Activated CD8-positive, alpha-beta memory T cell treated with anti-CD3 and anti-CD28 coated beads for 1 hour (primary cell): ENCODE results near the gene RAD18.

Experiments
- DNase-seq, 2 donors: peaks; one replicate each; pipeline ENCODE4 v3.0.0-alpha.2; 2020; ENCODE audit warnings: low read depth in 1 of 2; ENCODE audit errors: extremely low read depth in 1 of 2

RAD18 gene

GRCh38 chr3:8870134-8870533, 93.1 kb downstream of the RAD18 start:
- DNase-seq: no peak

DNA sequence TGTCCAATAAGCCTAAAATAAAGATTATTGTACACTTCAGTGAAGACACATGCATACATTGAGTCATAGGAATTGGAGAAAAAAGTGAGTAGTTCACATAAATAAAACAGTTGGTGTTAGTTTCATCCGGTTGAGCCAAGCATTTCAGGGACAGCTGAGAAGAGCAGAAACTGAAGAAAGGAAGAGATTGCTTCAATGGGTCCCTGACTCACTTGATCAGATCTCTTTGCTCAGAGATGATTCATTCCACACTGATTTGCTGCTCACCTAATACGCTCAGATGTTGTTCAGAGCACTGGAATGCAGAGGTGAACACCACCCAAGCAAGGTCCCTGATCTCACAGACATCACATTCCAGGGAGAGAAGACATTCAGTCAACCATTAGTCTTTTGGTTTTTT, 93.7 kb downstream of the RAD18 start:
- DNase-seq: no peak

DNA sequence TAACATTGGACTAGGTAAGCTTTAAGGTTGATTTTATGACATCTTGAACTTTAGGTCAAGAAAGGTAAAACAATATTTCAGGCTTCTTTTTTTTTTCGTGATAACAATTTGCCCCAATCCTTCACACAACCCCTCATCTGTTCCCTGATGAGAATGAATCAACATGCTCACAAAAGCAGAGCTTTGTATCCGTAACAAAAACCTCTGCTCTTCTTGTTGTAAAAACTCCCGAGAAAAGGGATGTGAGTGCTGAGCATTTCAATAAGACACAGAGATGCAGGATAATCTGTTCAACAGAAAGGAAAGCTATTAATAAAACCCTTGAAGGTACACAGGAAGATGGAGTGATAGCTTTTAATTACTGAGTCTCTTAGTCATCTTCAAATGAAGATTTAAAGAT, 94.3 kb downstream of the RAD18 start:
- no peak for DNase-seq

GRCh38 chr3:8867646-8868045, 95.6 kb downstream of the RAD18 start:
- DNase-seq: no peak

GRCh38 chr3:8865697-8866096, 97.6 kb downstream of the RAD18 start:
- DNase-seq: no peak

GRCh38 chr3:8864402-8865350, 98.6 kb downstream of the RAD18 start:
- no peak for DNase-seq

DNA sequence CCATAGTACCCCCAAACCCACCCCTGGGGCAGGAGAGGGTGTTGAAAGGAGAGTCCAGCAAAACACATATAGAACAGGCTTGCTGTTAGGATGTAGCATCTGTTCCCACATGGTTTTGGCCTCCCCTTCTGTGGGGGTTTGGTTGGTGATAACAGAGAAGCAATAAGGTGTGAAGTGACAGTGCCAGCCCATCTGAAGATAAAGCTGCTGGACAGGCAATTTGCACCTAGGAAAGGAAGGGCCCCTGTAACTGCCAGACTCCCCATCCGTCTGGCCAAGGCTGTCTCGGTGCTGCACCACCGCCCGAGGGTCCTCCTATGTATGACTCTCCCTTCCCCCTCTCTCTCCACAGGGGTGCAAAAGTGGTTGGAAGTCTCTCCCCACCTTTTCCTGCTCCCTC, 99.4 kb downstream of the RAD18 start:
- DNase-seq: no peak

DNA sequence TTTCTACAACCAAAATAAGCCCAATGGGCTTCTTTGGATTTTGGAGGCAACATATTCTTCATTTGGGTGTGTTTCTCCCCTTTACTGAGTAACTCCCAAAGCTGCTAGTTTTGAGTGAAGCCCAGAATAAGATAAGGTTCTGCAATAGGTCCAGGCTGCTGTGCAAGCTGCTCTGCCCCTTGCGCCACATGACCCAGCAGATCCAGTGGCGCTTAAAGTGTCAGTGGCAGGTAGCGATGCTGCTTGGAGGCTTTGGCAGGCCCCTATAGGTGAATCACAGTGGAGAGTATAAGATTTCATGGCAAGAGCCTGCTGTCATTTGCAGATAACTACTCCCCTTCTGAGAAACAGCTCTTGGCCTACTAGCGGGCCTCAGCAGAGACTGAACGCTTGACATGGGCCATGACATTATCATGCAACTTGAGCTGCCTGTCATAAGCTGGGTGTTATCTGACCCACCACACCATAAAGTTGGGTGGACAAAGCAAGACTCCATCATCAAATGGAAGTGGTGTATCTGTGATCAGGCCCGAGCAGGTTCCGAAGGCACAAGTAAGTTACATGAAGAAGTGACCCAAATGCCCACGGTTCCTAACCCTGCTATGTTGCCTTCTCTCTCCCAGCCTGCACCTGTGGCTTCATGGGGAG, 105.4 kb downstream of the RAD18 start:
- no peak for DNase-seq

- no peak for DNase-seq
Observed at GRCh38 chr3:8856721-8857120, 106.6 kb downstream of the RAD18 start.

GRCh38 chr3:8856071-8856470, 107.2 kb downstream of the RAD18 start:
- no peak for DNase-seq

DNA sequence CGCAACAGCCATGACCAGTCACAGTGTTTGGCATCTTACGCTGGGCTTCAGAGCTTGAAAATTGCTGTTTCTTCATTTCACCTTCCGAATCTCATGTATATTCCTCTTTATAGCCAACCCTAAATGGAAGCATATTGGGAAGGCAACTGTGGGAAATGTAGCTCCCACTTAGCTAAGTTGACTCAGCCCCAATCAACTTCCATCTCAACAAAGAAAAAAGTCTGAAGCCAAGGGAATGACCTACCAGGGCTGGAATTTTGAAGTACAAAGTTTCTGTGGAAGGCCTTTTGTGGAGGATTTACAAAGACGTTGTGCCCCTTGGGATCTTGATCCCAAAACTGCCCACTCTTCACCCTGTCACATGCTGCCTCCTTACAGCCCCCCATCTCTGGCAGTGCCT, 108.6 kb downstream of the RAD18 start:
- no peak for DNase-seq

DNA sequence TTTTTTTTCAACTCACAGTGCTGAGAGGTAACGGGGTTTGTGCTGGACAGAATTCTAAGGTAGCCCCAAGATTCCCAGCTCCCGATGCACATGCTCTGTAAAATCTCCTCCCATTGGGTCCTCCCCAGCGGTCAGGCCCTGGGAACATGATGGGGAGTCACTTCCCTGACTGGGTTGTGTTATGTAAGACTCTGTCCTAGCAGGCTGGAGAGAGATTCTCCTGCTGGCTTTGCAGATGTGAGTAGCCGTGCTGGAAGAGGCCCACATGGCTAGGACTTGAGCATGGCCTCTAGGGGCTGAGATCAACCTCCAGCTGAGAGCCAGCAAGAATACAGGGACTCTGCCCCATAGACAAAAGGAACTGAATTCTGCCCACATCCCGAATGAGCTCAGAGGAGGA, 110.2 kb downstream of the RAD18 start:
- DNase-seq: no peak

DNA sequence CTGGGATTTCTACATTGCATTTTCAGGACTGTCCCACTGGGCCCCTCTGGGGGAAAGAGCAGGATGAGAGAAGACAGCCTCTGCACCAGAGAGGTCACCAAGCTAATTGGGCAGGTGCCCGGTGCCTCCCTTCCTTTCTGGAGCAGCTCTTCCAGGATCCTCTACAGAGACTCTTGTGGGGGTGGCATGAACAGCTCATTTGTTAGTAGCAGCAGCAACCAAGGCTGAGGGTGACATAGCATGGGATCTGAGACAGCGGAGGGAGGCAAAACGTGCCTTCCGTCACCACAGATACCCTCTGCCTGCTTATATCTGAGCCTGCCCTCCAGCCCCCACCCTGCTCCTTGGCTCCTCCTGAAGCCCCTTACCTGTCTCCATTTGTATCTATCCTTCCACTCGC, 110.8 kb downstream of the RAD18 start:
- DNase-seq: no peak

DNA sequence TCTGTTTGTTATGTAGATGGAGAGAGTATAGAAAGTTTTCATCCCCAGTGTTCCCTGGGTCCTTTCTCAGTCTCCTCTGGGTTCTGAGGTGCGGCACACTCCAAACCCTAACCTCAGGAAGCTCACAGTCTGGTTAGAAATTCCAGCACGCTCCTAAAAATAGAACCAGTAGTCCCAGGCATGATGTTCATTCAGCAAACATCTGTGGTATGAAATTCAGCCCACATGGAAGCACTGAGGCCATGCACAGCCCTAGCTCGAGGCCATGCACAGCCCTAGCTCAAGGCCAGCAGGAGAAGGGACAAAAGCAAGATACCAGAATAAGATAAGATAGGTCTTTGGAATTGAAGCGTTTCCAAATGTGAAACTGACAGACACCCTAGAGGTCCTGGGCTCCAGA, 111.6 kb downstream of the RAD18 start:
- no peak for DNase-seq

DNA sequence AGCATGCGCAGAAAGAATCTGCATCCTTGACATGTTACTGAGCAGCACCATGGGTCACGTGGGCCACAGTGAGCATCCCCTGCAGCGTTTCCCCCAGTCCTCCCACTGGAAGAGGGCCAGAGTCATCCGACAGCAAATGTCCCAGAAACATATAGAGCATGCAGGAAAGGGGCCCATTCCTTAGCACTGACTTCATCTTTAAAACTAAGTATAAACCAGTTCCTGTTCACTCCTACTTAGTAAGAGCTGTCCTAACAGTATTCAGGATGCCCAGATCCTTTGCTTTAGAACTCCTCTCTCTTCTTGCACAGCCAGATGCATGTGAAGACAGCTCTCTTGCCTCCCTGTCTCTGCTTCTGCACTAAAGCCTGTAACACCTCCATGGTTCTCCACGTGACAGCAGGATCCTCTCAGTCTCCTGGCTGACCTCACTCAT, 114.6 kb downstream of the RAD18 start:
- no peak for DNase-seq

DNA sequence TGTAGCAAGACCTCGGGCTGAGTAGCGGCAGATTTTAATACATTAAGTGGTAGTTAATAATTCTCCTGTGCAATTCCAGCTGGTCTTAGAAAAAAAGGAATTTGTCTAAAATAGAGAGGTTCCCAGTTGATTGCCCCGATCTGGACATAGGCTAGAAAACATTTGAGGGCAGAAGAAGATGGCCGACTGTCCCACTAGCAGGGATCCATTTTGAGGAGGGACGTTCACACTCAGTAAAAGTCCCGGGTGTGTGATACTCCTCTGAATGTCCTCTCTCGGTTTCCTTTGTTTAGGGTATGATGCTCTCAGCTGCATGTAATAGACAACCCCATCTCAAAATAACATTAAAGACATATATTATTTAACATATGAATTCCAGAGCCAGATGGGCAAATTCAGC, 116.0 kb downstream of the RAD18 start:
- no peak for DNase-seq

DNA sequence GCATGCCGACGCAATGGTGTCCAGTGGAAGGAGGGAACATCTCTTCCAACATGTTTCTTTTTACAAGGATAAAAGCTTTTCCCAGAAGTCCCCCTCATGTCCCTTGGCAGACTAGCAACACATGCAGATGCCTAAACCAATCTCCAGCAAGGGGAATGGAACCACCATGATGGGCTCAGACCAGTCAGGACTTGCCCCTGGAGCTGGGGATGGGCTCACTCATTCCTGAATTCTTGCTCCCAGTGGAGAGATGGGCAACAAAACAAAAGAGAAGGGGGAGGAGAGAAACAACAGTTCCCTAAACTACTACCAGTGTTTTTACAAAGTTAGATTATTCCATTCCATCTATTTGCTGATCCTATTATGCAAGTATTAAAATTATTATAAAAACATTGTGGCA, 117.1 kb downstream of the RAD18 start:
- DNase-seq: no peak

GRCh38 chr3:8845641-8846040, 117.6 kb downstream of the RAD18 start:
- DNase-seq: no peak

DNA sequence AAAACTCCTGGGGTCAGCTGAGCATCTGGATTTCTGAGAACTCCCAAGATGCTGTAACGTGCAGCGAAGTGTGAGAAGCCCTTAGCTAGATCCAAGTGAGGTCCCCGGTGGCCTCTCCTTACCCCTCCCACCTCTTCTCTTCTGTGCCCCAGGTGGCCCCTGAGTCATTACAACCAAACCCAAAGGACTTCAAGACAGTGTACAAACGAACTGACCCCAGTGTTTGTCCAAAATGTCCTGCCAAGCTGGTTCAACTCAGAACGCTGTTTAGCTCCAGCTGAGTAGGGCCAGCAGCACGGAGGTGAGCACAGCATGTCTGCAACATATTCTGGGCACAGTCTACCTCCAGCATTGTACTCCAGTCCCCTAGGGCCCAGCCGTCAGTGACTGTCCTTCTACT, 119.9 kb downstream of the RAD18 start:
- DNase-seq: no peak

DNA sequence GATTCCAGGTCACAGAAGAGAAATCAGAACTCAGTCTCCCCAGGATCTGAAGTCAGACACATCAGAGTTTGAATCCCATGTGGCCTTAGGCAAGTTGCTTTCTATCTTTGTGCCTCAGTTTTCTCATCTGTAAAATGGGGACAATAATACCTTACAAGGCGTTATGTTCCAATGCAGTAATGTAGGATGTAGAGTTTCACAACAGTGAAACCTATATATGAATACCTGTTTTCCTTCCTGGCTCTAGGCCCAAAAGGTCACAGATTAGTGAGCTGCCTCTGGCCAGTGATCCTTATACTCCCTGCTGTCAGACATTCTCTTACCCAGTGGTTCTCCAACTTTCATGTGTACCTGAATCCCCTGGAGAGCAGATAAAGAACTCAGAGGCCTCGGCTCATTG, 121.0 kb downstream of the RAD18 start:
- DNase-seq: no peak

DNA sequence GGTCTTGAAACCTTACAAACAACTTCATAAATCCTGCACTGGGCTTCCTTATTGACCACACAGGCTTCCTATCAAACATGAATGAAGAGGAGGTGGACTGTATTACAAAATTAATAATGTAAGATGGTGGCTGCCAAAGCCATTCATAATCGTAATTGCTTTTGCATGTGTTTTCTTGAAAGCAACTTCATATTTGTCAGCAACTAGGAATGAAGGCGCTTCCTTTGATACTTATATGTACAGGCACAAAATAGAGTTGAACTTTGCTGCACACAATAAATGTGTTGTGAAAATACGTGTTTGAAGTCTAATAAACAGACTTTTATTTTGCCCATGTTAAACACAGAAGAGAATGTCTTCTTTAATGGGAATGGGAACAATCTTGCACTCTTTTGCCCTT, 121.8 kb downstream of the RAD18 start:
- no peak for DNase-seq

DNA sequence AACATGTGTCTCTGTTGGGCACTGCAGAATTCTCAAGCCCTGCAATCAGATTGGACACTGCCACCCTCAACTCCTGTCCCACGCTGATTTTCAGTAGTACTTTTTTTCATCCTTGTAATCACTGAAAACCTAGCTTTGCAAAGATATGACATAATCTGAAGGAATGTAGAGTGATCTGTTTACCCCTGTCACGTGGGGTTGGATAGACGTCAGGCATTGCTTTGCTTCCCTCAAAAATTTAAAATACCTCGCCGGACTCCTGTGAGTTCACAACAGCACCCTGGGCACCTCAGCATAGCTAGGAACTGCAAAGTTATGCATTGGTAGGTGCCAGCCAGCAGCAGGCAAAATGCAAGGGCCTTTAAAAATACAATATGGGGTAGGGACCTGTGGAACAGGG, 122.7 kb downstream of the RAD18 start:
- DNase-seq: no peak
